Progenitor cell of endocrine pancreas (in vitro differentiated cells): ENCODE results near the gene ARHGAP6. TPM values are rescaled to one million over a fixed set of nuclear protein-coding genes. Genes with fewer than 3 reads are reported as not detected.

Experiments used
- DNase-seq: peaks from one replicate; pipeline ENCODE4 v3.0.0; 2021; ENCODE audit warnings: low spot score; ENCODE audit not compliant: unreplicated experiment
- H3K27ac Mint-ChIP-seq: 2 replicates; pipeline ENCODE4 v1.8.0; 2021; ENCODE audit warnings: mild to moderate bottlenecking, moderate library complexity, mixed read lengths
- H3K27me3 Mint-ChIP-seq: 2 replicates; pipeline ENCODE4 v1.8.0; 2021; ENCODE audit warnings: mixed read lengths
- H3K36me3 Mint-ChIP-seq: 2 replicates; pipeline ENCODE4 v1.8.0; 2022; ENCODE audit warnings: mixed read lengths; ENCODE audit not compliant: insufficient read depth
- H3K4me1 Mint-ChIP-seq: 2 replicates; pipeline ENCODE4 v1.8.0; 2021; ENCODE audit warnings: low read depth, mixed read lengths
- H3K4me3 Mint-ChIP-seq: 2 replicates; pipeline ENCODE4 v1.8.0; 2021; ENCODE audit warnings: low read depth, mild to moderate bottlenecking, moderate library complexity, mixed read lengths
- H3K9me3 Mint-ChIP-seq: 2 replicates; pipeline ENCODE4 v1.8.0; 2021; ENCODE audit warnings: low read depth, mixed read lengths
- total RNA-seq: library from RNA; stranded (reverse); gene quantifications from 2 replicates; pipeline ENCODE4 v1.2.1, GENCODE V29; 2021
- TF ChIP-seq, protein P1 (sequence below): fragments of 200-600 bp; sonication (generic); IDR thresholded peaks from one replicate; pipeline ENCODE4 v1.5.0; 2021; ENCODE audit warnings: antibody characterized with exemption, mild to moderate bottlenecking; ENCODE audit not compliant: unreplicated experiment

The ARHGAP6 gene
- total RNA-seq, 1 donor from 2014 or later = 1.9 TPM

DNA sequence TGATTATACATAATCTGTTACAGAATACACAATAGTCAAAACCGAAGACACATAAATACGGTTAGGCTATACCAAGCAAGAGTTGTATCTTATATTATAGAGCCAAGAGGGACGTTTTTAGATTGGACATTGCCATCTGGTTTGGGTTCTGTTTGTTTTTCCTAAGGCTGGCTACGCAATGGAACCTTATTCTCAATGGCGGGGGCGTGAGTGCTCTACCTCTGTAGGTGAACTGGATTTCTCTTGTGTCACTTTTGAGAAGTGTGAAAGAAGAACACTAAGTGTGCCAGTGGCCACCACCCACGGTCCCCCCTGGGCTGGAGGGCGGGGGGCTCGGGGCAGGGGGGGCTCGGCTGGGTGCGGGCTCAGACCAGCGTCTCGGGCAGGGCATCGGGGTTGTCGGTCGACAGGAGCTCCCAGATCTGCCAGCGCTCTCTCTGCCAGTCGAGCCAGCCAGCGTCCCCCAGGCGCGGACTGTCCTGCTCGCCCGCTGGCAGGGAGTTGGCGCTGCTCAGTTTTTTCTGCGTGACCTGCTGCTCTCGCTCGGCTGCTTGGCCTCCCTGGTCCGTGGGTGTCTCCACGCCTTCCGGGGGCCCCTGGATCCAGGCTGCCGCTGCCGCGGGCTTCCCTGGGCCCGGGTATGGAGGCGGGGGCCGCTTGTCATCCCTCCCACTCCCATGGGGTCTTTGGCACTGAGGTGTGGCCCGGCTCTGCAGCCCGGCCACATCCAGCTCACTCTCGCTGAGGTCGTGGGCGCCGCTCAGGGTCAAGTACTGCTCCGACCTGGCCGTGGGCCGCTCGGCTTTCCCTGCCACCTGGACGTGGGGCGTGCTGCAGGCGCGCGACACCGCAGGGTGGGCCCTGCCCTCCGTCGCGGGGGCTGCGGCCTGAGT is 527.0 kb downstream of the ARHGAP6 start:
- Mint-ChIP-seq H3K36me3 (no peaks in the 10 kb centered on the region), H3K4me3 (no peak overlapping the region), H3K9me3 (peaks cover 16% of the 10 kb centered on the region), H3K4me1 (no peaks in the 10 kb centered on the region), H3K27ac (no peak overlapping the region), H3K27me3 (no peaks in the 10 kb centered on the region)
- TF ChIP-seq, protein P1, sequence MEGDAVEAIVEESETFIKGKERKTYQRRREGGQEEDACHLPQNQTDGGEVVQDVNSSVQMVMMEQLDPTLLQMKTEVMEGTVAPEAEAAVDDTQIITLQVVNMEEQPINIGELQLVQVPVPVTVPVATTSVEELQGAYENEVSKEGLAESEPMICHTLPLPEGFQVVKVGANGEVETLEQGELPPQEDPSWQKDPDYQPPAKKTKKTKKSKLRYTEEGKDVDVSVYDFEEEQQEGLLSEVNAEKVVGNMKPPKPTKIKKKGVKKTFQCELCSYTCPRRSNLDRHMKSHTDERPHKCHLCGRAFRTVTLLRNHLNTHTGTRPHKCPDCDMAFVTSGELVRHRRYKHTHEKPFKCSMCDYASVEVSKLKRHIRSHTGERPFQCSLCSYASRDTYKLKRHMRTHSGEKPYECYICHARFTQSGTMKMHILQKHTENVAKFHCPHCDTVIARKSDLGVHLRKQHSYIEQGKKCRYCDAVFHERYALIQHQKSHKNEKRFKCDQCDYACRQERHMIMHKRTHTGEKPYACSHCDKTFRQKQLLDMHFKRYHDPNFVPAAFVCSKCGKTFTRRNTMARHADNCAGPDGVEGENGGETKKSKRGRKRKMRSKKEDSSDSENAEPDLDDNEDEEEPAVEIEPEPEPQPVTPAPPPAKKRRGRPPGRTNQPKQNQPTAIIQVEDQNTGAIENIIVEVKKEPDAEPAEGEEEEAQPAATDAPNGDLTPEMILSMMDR = no peak
- no peak for DNase-seq

- Mint-ChIP-seq H3K36me3 (no peaks in the 10 kb centered on the region), H3K4me1 (no peaks in the 10 kb centered on the region), H3K27me3 (no peaks in the 10 kb centered on the region), H3K27ac (no peak overlapping the region), H3K4me3 (no peak overlapping the region), H3K9me3 (peaks cover 16% of the 10 kb centered on the region)
- TF ChIP-seq, protein P1 = peak; percentile 71
- DNase-seq = no peak
Measured at GRCh38 chrX:11137543-11138139, 528.1 kb downstream of the ARHGAP6 start.

DNA sequence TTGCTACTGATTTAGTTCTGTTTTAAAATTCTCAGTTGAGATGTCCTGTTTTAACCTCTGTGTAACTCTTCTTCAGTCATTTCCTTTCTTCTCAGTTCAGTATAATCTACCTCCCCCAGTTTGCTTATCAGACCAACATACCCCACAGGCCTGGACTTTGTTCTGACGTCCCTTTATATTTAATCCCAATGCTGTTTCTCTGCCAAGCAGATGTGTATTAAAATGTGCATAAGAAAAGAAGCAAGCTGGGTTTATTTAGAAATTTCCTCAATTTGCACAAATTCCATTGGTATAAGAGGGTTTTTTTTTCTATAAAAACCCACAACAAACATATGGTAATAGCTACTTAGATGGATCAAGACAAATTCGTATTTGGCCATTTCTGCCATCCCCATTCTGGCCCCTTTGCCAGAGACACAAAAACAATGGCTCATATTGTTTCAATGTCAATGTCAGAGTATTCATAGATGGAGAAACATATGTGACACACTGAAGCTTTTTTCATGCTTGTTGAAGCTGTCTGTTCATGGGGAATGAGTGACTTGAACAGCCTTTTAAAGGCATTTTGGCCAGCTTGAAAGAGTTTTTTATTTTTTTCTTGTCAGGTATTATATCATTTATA is 530.0 kb downstream of the ARHGAP6 start:
- Mint-ChIP-seq H3K4me1 (no peaks in the 10 kb centered on the region), H3K27ac (no peak overlapping the region)
- no peak for DNase-seq

GRCh38 chrX:11131146-11131545 is 534.6 kb downstream of the ARHGAP6 start:
- TF ChIP-seq, protein P1 = no peak
- H3K9me3 Mint-ChIP-seq = peaks cover 20% of the 10 kb centered on the region
- H3K27me3 Mint-ChIP-seq = no peaks in the 10 kb centered on the region
- peaks cover 1% of the 10 kb centered on the region for H3K36me3 Mint-ChIP-seq
- H3K27ac Mint-ChIP-seq = no peak overlapping the region
- no peak for DNase-seq
- H3K4me3 Mint-ChIP-seq = no peak overlapping the region
- H3K4me1 Mint-ChIP-seq = no peaks in the 10 kb centered on the region

More for the DNA sequence above, 530.0 kb downstream of the ARHGAP6 start:
- peaks cover 17% of the 10 kb centered on the region for H3K9me3 Mint-ChIP-seq
- H3K36me3 Mint-ChIP-seq = peaks cover 1% of the 10 kb centered on the region
- TF ChIP-seq, protein P1 = no peak
- H3K27me3 Mint-ChIP-seq = no peaks in the 10 kb centered on the region
- H3K4me3 Mint-ChIP-seq = no peak overlapping the region

- Mint-ChIP-seq H3K9me3 (peaks cover 17% of the 10 kb centered on the region), H3K27me3 (no peaks in the 10 kb centered on the region), H3K36me3 (peaks cover 1% of the 10 kb centered on the region), H3K27ac (no peak overlapping the region), H3K4me1 (no peaks in the 10 kb centered on the region), H3K4me3 (no peak overlapping the region)
- TF ChIP-seq, protein P1 = no peak
- DNase-seq = no peak
Measured at GRCh38 chrX:11130136-11130535, 535.6 kb downstream of the ARHGAP6 start.
